ENCODE measurements around the gene ADCY6.

Gene ADCY6

DNA sequence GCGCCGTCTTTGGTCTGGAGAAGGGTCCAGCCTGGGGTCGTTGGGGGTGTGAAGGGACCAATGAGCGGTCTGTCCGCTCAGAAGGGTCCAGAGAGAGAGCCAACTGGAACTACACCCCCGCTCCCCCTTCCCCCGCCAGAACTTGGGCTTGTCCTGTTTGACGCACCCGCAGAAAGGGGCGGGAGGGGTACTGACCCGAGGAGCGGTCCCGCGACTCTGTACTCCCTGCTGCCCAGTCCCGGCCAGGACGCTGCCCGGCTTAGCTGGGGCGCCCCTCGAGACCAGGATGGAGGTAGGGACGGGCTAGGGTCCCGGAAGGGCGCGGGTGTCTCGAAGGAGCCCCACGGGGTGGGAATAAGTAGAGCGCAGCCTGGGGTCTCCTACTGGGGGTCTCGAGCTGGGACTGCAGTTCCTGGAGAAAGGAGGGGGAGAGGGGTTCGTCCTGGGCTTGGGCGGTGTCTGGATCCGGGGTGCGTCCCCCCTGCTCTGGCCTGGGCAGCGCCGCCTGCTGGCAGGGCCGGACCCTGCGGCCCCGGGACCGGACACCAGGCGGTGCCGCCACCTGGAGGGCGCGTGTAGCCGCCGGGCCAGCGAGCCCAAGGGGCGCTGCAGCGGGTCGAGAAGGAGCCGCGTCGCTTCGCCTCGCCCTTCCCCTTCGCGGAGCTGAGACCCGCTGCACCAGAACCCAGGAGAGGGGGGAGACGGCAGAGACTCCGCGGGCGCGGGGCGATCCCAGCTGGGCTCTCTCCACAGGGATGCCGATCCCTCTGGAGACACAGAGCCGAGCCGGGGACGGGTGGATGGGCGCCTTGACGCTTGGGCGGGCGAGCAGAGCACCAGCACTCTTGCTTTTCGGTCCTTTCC, 25.6 kb upstream of the ADCY6 start:
- Histone ChIP-seq H3K27me3 (no peaks in the 10 kb centered on the region), H3K4me3 (peak overlapping the region; percentile 85 to 87), H3K4me1 (peaks cover 0 to 48% (median 29%) of the 10 kb centered on the region in 4 donors), H3K27ac (peak overlapping the region; percentile 82 to 95), H3K9me3 (no peaks in the 10 kb centered on the region), H3K36me3 (no peaks in the 10 kb centered on the region)
- TF ChIP-seq, protein P1, sequence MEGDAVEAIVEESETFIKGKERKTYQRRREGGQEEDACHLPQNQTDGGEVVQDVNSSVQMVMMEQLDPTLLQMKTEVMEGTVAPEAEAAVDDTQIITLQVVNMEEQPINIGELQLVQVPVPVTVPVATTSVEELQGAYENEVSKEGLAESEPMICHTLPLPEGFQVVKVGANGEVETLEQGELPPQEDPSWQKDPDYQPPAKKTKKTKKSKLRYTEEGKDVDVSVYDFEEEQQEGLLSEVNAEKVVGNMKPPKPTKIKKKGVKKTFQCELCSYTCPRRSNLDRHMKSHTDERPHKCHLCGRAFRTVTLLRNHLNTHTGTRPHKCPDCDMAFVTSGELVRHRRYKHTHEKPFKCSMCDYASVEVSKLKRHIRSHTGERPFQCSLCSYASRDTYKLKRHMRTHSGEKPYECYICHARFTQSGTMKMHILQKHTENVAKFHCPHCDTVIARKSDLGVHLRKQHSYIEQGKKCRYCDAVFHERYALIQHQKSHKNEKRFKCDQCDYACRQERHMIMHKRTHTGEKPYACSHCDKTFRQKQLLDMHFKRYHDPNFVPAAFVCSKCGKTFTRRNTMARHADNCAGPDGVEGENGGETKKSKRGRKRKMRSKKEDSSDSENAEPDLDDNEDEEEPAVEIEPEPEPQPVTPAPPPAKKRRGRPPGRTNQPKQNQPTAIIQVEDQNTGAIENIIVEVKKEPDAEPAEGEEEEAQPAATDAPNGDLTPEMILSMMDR (IDR thresholded peaks at IDR 0.05), result peak; percentile 98
- intact Hi-C loops (cut with DNase I; ENCODE audit: low total_unique reads), result no loop called here
- DNase-seq, result peak; percentile 87 to 92

DNA sequence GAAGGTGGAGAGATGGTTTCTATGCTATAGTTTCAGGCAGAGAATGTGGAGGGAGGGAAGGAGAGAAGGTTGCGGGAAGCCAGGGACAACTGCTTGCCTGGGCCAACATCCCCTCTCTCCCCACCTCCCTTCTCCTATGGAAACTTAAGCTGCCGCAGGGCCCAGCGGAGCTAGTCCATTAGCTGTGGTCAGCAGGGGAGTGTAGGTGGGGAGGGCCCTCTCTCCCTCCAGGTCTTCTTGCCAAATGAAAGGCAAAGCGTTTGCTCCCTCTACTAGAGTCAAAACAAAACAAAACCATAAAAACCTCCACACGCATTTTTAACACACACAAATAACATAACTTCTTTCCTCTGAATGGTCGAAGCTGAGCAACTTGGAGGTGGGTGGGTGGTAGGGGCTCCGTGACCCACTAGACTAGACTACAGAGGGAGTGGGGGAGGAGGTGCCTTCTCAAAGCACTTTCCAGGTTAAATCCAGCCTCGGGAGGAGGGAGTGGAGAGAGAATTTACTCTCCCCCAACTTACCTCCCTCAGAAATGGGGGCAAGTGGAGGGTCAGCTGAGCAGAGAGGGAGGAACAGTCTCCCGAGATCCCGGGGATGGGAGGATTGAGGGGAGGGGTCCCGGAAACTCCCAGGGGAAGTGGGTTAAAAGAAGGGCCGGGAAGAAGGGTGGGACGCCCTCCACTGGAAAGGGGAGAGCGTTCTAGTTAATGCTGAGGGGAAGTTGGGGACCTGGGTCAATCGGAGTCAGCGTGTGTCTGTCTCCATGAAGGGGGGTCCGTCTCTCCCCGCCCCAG, 24.8 kb upstream of the ADCY6 start:
- H3K9me3 ChIP-seq, result no peaks in the 10 kb centered on the region
- peaks cover 0 to 42% (median 25%) of the 10 kb centered on the region in 4 donors for H3K4me1 ChIP-seq
- H3K27me3 ChIP-seq, result no peaks in the 10 kb centered on the region
- H3K27ac ChIP-seq, result peak overlapping the region; percentile 82 to 95
- intact Hi-C loops (cut with DNase I; ENCODE audit: low total_unique reads), result no loop called here
- TF ChIP-seq, protein P1 (IDR thresholded peaks at IDR 0.05), result no peak
- no peaks in the 10 kb centered on the region for H3K36me3 ChIP-seq
- H3K4me3 ChIP-seq, result peak overlapping the region; percentile 85 to 87
- peak in 1 of 2 donors; percentile 70 for DNase-seq

GRCh38 chr12:48812389-48812788, 23.5 kb upstream of the ADCY6 start:
- Histone ChIP-seq H3K4me3 (no peak overlapping the region), H3K9me3 (no peaks in the 10 kb centered on the region), H3K27ac (no peak overlapping the region), H3K27me3 (no peaks in the 10 kb centered on the region), H3K36me3 (no peaks in the 10 kb centered on the region), H3K4me1 (peaks cover 0 to 34% (median 18%) of the 10 kb centered on the region in 4 donors)
- DNase-seq, result no peak
- intact Hi-C loops (cut with DNase I; ENCODE audit: low total_unique reads), result no loop called here
- TF ChIP-seq, protein P1 (IDR thresholded peaks at IDR 0.05), result no peak

DNA sequence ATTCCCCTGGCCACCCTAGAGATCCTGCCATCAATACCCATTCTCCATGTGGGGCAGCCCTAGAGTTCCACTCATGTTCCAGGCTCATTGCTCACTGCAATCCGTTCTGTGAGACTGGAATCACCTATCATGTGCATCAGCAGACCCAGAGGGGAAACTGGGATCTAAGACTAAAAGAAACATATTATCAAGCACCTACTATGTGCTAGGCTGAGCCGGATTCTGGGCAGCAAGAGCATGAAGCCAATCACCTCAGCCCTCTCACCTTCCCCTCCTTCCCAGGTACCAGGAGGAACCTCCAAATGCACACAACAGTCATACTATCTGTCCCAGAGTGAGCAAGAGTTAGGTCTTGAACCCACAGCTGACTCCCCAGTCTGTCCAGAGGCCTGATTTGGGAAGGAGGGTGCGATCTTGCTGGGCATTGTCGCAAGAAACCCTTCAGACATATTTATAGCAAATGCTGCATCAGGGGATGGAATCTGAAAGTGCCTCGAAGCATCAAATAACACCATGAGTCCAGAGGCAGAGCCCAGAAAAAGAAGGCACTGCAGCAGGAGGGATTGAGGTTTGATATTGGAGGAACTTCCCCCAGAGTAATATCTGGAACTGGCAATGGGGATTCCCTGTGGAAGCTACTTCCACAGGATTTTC, 22.7 kb upstream of the ADCY6 start:
- TF ChIP-seq, protein P1 (IDR thresholded peaks at IDR 0.05), result no peak
- H3K36me3 ChIP-seq, result no peaks in the 10 kb centered on the region
- no peak for DNase-seq
- intact Hi-C loops (cut with DNase I; ENCODE audit: low total_unique reads), result no loop called here
- peaks cover 0 to 33% (median 17%) of the 10 kb centered on the region in 4 donors for H3K4me1 ChIP-seq
- peak overlapping the region in 1 of 2 donors; percentile 4 for H3K27ac ChIP-seq
- no peaks in the 10 kb centered on the region for H3K27me3 ChIP-seq
- H3K4me3 ChIP-seq, result no peak overlapping the region
- H3K9me3 ChIP-seq, result no peaks in the 10 kb centered on the region

GRCh38 chr12:48810903-48811431, 22.1 kb upstream of the ADCY6 start:
- TF ChIP-seq, protein P1 (IDR thresholded peaks at IDR 0.05), result no peak
- intact Hi-C loops (cut with DNase I; ENCODE audit: low total_unique reads), result no loop called here
- Histone ChIP-seq H3K9me3 (no peaks in the 10 kb centered on the region), H3K4me1 (peaks cover 0 to 27% (median 12%) of the 10 kb centered on the region in 4 donors), H3K27me3 (no peaks in the 10 kb centered on the region), H3K4me3 (no peak overlapping the region), H3K36me3 (no peaks in the 10 kb centered on the region), H3K27ac (peak overlapping the region in 1 of 2 donors; percentile 4)
- DNase-seq, result no peak

All from tibial artery (tissue), 4 donors.